Thymus (tissue), 11 donors: ENCODE results near the gene SPTBN5. TPM values are rescaled to one million over a fixed set of nuclear protein-coding genes. Genes with fewer than 3 reads are reported as not detected.

Experiments
- DNase-seq, 9 donors: peaks; one replicate each; pipeline ENCODE4 v3.0.0-alpha.2; 2013; ENCODE audit warnings: low spot score in 9 of 9, low read depth in 6 of 9, missing footprints in 1 of 9
- H3K27ac ChIP-seq, 2 donors: one replicate each; pipeline ENCODE4 v1.5.1; 2013; ENCODE audit warnings: control low read depth in 1 of 2, low read depth in 1 of 2, low read length in 1 of 2, mild to moderate bottlenecking in 1 of 2, moderate library complexity in 1 of 2
- H3K27me3 ChIP-seq, 2 donors: one replicate each; pipeline ENCODE4 v1.5.1; 2013; ENCODE audit warnings: low read length in 1 of 2; ENCODE audit not compliant: control insufficient read depth in 2 of 2, insufficient read depth in 1 of 2
- H3K36me3 ChIP-seq, 2 donors: one replicate each; pipeline ENCODE4 v1.5.1; 2013; ENCODE audit warnings: low read length in 1 of 2, mild to moderate bottlenecking in 1 of 2, moderate library complexity in 1 of 2; ENCODE audit not compliant: control insufficient read depth in 2 of 2, insufficient read depth in 2 of 2
- H3K4me1 ChIP-seq, 2 donors: one replicate each; pipeline ENCODE4 v1.5.1; 2013; ENCODE audit warnings: low read length in 2 of 2; ENCODE audit not compliant: control insufficient read depth in 2 of 2, insufficient read depth in 2 of 2
- H3K4me3 ChIP-seq, 2 donors: one replicate each; pipeline ENCODE4 v1.5.1; 2013; ENCODE audit warnings: low read length in 2 of 2, control low read depth in 1 of 2, mild to moderate bottlenecking in 1 of 2
- H3K9me3 ChIP-seq, 2 donors: one replicate each; pipeline ENCODE4 v1.5.1; 2013; ENCODE audit warnings: low read length in 1 of 2, mild to moderate bottlenecking in 1 of 2; ENCODE audit not compliant: control insufficient read depth in 2 of 2, insufficient read depth in 1 of 2
- whole genome bisulfite sequencing: extraction: QIAGEN DNeasy Blood & Tissue Kit; methylation state at CpG from one replicate; pipeline ENCODE4 v1.1.7; 2013; 5-methylcytosine and 5-hydroxymethylcytosine counted together
- polyA plus RNA-seq: library from polyadenylated mRNA; stranded (reverse); fragments of 200-250 nt; gene quantifications from one replicate; pipeline ENCODE4 v1.2.3, GENCODE V29; 2013
- total RNA-seq: library from RNA; stranded (reverse); fragments of 120-200 nt; gene quantifications from one replicate; pipeline ENCODE4 v1.2.4, GENCODE V29; 2013
- donor health status: healthy.

Gene SPTBN5
- total and polyA plus RNA-seq, 2 donors, result 0.57 to 1.6 TPM

DNA sequence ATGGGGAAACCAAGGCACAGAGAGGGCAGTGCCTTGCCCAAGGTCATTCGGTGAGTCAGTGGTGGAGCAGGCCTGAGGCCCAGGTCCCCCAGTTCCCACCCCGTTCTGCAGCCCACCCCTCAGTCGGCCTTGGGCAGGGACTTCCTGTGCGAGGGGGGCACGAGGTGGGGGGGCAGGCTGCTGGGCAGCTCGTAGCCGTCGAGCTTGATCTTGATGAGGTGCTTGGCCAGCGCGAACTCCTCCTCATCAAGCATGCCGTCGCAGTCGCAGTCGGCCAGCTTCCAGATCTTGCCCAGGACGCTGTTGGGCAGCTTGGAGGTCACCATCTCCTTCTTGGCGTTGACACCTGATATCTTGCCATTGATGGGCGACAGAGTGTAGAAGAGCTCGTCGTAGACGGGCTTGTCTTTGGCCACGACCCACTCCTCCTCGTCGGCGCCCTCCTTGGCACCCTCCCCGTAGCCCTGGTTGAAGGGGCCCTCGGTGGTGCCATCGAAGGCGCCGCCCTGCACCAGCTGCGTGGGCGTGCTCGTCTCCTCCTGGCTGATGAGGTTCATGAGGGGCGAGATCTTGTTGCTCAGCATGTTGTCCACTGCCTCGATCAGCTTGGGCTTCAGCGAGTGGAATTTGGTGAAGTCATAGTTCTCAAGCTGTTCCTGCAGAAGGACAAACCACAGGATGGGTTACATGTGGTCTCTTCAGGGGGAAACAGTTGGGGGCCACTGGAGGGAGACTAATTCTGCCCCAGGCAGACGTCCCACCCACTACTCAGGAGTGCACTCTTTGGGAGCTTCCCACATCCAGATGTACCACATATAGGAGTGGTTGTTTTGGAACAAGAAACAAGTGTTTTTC lies 6.9 kb upstream of the SPTBN5 start:
- 92% methylated on average over 36 of the region's 36 CpGs for WGBS
- DNase-seq, result no peak

DNA sequence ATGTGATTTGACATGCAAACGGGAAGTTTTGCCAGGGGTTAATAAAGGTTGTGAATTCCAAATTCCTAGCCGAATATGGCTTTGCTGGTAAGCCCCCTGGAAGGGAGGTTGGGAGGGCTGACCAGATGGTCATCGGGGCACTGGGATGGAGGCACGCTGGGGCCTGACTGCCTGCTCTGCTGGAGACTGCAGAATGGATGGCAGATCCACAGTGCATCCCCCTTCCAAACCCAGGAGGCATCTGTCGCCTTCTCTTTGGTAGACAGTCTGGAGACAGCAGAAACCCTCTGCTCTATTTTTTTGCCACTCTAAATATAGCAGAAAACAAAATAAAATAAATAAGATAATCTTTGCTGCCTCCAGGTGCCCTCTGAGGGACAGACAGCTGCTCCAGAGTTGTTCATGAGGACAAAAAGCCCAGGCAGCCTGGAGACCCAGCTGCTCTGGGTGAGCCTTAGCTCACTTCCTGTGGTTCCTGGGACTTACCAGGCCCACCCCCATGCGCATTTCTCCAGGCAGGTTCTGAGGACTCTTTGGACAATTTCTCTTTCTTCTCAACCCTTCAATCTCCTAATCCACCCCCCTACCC lies 6.1 kb upstream of the SPTBN5 start:
- Histone ChIP-seq H3K9me3 (no peaks in the 10 kb centered on the region), H3K27me3 (no peaks in the 10 kb centered on the region), H3K4me3 (no peak overlapping the region), H3K36me3 (no peaks in the 10 kb centered on the region), H3K27ac (no peak overlapping the region), H3K4me1 (peaks cover 0 to 7% of the 10 kb centered on the region in 2 donors)
- no peak for DNase-seq
- 85% methylated on average over 6 of the region's 6 CpGs for WGBS

More for the DNA sequence above, 6.9 kb upstream of the SPTBN5 start:
- Histone ChIP-seq H3K9me3 (peaks cover 0 to under 1% of the 10 kb centered on the region in 2 donors), H3K4me3 (no peak overlapping the region), H3K27me3 (no peaks in the 10 kb centered on the region), H3K36me3 (no peaks in the 10 kb centered on the region), H3K27ac (no peak overlapping the region), H3K4me1 (peaks cover 0 to 5% of the 10 kb centered on the region in 2 donors)

DNA sequence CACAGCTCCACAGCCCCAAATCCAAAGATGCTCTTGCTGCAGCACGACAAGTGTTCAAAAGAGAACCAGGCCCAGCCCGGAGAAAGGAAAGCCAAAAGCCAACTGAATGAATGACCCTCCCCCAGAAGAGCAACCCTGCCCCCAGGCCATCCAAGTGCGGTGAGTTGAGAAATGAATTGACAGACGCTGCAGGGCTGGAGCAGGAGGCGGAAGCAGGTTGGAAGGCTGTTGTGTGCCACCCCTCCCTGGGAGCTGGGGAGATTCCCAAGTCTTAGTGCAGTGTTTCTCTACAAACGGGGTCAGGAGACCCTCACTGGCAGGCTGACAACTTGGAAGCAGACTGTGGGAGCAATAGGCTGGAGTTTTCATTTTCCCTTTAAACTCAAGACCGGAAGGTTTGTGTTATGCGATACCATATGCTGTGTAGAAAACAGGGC lies 3.5 kb upstream of the SPTBN5 start:
- H3K4me3 ChIP-seq, result no peak overlapping the region
- H3K27me3 ChIP-seq, result no peaks in the 10 kb centered on the region
- no peaks in the 10 kb centered on the region for H3K9me3 ChIP-seq
- WGBS, result 93% methylated on average over 8 of the region's 8 CpGs
- no peak overlapping the region for H3K27ac ChIP-seq
- H3K36me3 ChIP-seq, result no peaks in the 10 kb centered on the region
- peaks cover 0 to 32% of the 10 kb centered on the region in 2 donors for H3K4me1 ChIP-seq
- no peak for DNase-seq

DNA sequence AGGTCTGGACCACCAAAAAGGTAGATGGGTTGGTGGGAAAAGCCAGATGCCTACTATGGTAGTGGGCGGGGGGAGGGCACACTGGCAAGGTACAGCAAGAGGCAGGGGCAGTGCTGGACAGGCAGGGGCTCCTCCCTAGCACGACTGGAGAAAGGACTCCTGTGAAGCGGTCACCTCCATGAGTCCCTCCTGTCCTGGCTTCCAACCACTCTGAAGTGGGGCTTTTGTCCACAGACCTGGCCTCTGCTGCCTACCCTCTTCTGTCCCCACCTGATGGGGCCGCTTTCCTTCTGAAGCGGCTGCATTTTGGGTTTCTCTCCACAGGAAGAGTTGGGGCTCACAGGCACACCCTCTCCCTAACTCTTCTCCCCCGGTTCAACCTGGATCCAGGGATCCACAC lies 2.7 kb upstream of the SPTBN5 start:
- Histone ChIP-seq H3K27me3 (no peaks in the 10 kb centered on the region), H3K4me1 (peaks cover 0 to 35% of the 10 kb centered on the region in 2 donors), H3K4me3 (no peak overlapping the region), H3K27ac (no peak overlapping the region), H3K36me3 (no peaks in the 10 kb centered on the region), H3K9me3 (no peaks in the 10 kb centered on the region)
- 98% methylated on average over 6 of the region's 6 CpGs for WGBS
- DNase-seq, result no peak

DNA sequence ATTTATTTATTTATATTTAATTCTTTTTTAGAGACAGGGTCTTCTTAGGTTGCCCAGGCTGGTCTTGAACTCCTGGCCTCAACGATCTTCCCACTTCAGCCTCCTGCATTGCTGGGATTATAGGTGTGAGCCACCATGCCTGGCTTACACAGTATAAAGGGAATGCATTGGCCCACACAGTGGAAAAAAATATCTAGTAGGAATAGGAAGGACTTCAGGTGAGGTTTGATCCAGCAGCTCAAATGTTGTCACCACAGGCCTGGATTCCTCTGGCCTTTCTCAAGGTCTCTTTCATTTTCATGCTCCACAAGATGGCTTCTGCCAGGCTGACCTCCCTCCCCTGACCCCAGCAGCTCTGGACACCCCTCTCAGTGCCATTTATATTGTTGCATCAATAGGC lies 2.1 kb upstream of the SPTBN5 start:
- Histone ChIP-seq H3K27ac (no peak overlapping the region), H3K9me3 (no peaks in the 10 kb centered on the region), H3K27me3 (no peaks in the 10 kb centered on the region), H3K36me3 (no peaks in the 10 kb centered on the region), H3K4me3 (no peak overlapping the region), H3K4me1 (peaks cover 0 to 35% of the 10 kb centered on the region in 2 donors)
- DNase-seq, result no peak
- 100% methylated on average over 1 of the region's 1 CpG for WGBS

DNA sequence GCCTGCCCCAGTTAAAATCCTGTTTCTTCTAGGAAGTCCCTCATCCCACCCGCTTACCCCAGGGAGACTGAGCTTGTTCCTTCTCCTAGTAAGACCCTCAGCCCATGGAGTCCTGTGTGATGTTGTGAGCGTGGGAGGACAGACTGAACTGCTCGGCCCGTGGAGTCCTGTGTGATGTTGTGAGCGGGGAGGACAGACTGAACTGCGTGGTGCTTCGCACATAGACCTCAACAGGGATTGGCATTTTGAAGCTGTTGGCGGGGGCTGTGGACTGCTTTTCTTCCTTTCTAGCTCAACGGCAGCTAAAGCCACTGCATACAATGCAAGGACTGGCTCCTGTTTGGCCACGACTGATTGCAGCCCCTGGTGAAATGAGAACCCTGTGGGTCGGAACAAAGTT lies 1.6 kb upstream of the SPTBN5 start:
- Histone ChIP-seq H3K27ac (peak overlapping the region in 1 of 2 donors; percentile 55), H3K36me3 (no peaks in the 10 kb centered on the region), H3K27me3 (no peaks in the 10 kb centered on the region), H3K9me3 (no peaks in the 10 kb centered on the region), H3K4me1 (peaks cover 0 to 35% of the 10 kb centered on the region in 2 donors), H3K4me3 (no peak overlapping the region)
- no peak for DNase-seq
- 97% methylated on average over 11 of the region's 11 CpGs for WGBS

DNA sequence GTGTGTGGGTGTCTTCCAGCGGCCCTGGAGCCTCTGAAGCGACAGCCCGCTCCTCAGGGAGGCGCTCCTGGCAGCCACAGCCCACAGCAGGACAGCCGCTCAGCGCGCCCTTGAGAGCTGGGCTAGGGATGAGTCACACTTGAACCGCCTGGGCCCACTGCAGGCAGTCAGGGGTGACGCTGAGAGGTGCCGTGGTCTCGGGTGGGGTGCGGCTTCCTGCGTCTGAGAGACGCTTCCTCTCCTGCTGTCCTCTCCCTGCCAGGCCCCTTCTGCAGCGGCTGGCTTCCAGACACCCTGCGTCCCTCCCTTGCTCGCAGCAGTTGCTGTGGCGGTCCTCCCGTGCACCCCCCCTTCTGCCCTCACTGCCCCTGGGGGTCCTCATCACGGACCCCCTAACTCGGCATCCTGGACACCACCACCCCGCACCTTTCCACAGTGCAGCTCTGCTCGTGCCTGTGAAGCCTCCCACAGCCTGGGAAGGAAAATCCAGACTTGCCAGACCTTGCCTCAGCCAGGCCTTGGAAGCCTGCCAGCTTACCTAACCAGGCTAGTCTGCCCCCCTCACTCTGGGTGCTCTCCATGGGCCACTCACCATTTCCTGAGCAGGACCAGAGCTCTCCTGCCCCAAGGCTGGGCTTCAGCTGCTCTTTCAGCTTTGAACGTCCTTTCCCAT lies 1.1 kb upstream of the SPTBN5 start:
- DNase-seq, result peak in 4 of 9 donors; percentile 14 to 67 (median 37)
- Histone ChIP-seq H3K27ac (peak overlapping the region in 1 of 2 donors; percentile 55), H3K4me1 (peaks cover 0 to 35% of the 10 kb centered on the region in 2 donors), H3K4me3 (no peak overlapping the region), H3K36me3 (no peaks in the 10 kb centered on the region), H3K9me3 (no peaks in the 10 kb centered on the region), H3K27me3 (no peaks in the 10 kb centered on the region)
- 16% methylated on average over 24 of the region's 24 CpGs for WGBS

DNA sequence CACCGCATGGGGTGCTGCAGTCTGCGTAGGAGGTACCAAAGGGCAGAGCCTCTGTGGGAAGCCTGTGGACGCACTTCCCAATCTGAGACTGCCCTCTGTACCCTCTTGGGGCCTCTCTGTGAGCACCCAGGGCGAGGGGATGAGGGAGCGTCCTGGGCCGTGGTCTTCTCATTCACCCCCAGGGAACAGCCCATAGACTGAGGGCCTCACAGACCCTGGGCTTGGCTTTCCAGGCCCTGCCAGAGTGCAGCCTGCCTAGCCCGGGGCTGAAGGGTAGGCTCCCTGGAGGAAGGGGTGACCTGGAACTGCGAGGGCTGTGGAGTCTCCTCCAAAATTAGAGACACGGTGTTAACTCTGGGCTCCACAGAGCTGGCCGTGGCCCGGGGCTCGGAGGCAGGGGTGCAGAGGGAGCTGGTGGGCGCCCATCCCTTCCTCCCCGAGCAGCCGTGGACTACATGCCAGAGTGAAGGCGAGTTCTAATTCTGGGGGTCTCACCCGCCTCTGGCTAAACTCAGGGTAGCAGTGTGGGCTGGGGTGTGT lies 468 bp upstream of the SPTBN5 start:
- 90% methylated on average over 17 of the region's 17 CpGs for WGBS
- Histone ChIP-seq H3K36me3 (no peaks in the 10 kb centered on the region), H3K4me1 (peaks cover 0 to 35% of the 10 kb centered on the region in 2 donors), H3K9me3 (no peaks in the 10 kb centered on the region), H3K27ac (peak overlapping the region in 1 of 2 donors; percentile 36), H3K4me3 (no peak overlapping the region), H3K27me3 (no peaks in the 10 kb centered on the region)
- no peak for DNase-seq
